ENCODE results near the gene KCNQ5. TPM values are rescaled to one million over a fixed set of nuclear protein-coding genes. Genes with fewer than 3 reads are reported as not detected.

The KCNQ5 gene
- total RNA-seq, 1 experiment from 2014 or later: 9.4 TPM

DNA sequence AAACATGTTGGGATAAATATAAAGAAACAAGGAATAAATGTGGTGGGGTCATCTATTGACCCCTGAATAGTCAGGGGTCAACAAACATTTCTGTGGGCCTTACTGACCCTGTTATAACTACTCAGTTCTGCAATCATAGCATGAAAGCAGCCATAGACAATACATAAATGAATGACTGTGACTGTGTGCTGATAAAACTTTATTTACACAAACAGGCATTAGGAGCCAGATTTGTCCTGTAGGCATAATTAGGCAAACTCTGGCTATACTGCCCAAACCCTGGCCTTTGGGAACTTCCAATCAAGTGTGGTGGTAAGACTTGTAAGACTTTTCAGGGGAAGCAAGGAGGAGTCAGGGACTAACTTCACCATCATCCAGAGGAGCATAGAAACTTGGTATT is 380.7 kb downstream of the KCNQ5 start:
- in situ Hi-C loops (cut with HindIII; ENCODE audit: low pct_unique_long_range_greater_than_20kb, low sequenced_read_pairs) (no loop called here), intact Hi-C loops (cut with micrococcal nuclease; ENCODE audit: unreplicated experiment) (no loop called here)
- BruUV-seq (replicated peaks): no TSS peak
- ATAC-seq: no peak
- H3K27me3 ChIP-seq (ENCODE audit: control insufficient read depth, insufficient read depth, low read length): no peaks in the 10 kb centered on the region
- H3K4me1 ChIP-seq (ENCODE audit: control insufficient read depth, insufficient read depth, low read length): no peaks in the 10 kb centered on the region
- CTCF ChIA-PET: no interaction called here
- no peaks in the 10 kb centered on the region for H3K36me3 ChIP-seq (ENCODE audit: control insufficient read depth, insufficient read depth, low read length)
- no peak for DNase-seq (ENCODE audit: low read depth, low spot score)
- POLR2A ChIA-PET: interaction anchor here (0.6 kb wide), 1 partner anchor 28 kb away, joined by 8 read pairs; no protein-coding TSS in a partner anchor
- H3K27ac ChIP-seq (ENCODE audit: low read length): no peak overlapping the region
- H3K9me3 ChIP-seq (ENCODE audit: control insufficient read depth, insufficient read depth, low read depth, low read length): no peaks in the 10 kb centered on the region
- no peak overlapping the region for H3K4me3 ChIP-seq (ENCODE audit: low read depth in 2 of 2, low read length in 2 of 2)
- TF ChIP-seq TCF7L2 (IDR thresholded peaks at IDR 0.05; ENCODE audit: low read depth, low read length) (no peak), SIN3A (IDR thresholded peaks at IDR 0.05; ENCODE audit: borderline replicate concordance, insufficient read depth, low read depth, low read length) (no peak), POLR2AphosphoS5 (IDR thresholded peaks at IDR 0.05; ENCODE audit: low read depth, low read length) (no peak)
- TF ChIP-seq, protein P1, sequence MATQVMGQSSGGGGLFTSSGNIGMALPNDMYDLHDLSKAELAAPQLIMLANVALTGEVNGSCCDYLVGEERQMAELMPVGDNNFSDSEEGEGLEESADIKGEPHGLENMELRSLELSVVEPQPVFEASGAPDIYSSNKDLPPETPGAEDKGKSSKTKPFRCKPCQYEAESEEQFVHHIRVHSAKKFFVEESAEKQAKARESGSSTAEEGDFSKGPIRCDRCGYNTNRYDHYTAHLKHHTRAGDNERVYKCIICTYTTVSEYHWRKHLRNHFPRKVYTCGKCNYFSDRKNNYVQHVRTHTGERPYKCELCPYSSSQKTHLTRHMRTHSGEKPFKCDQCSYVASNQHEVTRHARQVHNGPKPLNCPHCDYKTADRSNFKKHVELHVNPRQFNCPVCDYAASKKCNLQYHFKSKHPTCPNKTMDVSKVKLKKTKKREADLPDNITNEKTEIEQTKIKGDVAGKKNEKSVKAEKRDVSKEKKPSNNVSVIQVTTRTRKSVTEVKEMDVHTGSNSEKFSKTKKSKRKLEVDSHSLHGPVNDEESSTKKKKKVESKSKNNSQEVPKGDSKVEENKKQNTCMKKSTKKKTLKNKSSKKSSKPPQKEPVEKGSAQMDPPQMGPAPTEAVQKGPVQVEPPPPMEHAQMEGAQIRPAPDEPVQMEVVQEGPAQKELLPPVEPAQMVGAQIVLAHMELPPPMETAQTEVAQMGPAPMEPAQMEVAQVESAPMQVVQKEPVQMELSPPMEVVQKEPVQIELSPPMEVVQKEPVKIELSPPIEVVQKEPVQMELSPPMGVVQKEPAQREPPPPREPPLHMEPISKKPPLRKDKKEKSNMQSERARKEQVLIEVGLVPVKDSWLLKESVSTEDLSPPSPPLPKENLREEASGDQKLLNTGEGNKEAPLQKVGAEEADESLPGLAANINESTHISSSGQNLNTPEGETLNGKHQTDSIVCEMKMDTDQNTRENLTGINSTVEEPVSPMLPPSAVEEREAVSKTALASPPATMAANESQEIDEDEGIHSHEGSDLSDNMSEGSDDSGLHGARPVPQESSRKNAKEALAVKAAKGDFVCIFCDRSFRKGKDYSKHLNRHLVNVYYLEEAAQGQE (IDR thresholded peaks at IDR 0.05; ENCODE audit: insufficient read depth in 1 of 2, low read depth in 2 of 2, low read length in 1 of 2): no peak
- TF ChIP-seq, protein P2, sequence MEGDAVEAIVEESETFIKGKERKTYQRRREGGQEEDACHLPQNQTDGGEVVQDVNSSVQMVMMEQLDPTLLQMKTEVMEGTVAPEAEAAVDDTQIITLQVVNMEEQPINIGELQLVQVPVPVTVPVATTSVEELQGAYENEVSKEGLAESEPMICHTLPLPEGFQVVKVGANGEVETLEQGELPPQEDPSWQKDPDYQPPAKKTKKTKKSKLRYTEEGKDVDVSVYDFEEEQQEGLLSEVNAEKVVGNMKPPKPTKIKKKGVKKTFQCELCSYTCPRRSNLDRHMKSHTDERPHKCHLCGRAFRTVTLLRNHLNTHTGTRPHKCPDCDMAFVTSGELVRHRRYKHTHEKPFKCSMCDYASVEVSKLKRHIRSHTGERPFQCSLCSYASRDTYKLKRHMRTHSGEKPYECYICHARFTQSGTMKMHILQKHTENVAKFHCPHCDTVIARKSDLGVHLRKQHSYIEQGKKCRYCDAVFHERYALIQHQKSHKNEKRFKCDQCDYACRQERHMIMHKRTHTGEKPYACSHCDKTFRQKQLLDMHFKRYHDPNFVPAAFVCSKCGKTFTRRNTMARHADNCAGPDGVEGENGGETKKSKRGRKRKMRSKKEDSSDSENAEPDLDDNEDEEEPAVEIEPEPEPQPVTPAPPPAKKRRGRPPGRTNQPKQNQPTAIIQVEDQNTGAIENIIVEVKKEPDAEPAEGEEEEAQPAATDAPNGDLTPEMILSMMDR (IDR thresholded peaks at IDR 0.05): no peak

DNA sequence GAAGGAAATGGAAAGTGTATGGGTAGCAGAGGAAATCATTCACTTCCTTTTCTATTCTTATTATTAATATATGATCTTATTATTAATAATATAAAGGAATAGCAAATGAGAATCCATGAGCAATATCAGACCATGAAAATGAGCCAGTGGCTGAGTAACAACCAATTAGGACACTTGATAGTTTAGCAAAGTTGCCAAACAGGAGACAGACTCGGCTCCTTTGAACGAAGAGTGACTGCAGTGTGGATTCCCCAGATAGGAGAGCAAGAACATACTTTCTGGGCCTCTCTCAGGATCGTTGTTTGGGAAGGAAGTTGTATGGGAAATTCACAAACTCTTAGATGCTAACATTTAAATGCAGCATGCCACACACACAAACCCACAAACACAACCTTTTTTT is 381.4 kb downstream of the KCNQ5 start:
- DNase-seq (ENCODE audit: low read depth, low spot score) (no peak), ATAC-seq (no peak)
- in situ Hi-C loops (cut with HindIII; ENCODE audit: low pct_unique_long_range_greater_than_20kb, low sequenced_read_pairs) (no loop called here), intact Hi-C loops (cut with micrococcal nuclease; ENCODE audit: unreplicated experiment) (no loop called here)
- BruUV-seq (replicated peaks): no TSS peak
- ChIA-PET CTCF (no interaction called here), POLR2A (interaction anchor here (0.6 kb wide), 1 partner anchor 29 kb away, joined by 8 read pairs; no protein-coding TSS in a partner anchor)
- TF ChIP-seq, protein P2 (IDR thresholded peaks at IDR 0.05): no peak
- TF ChIP-seq, protein P1 (IDR thresholded peaks at IDR 0.05; ENCODE audit: insufficient read depth in 1 of 2, low read depth in 2 of 2, low read length in 1 of 2): no peak
- TF ChIP-seq TCF7L2 (IDR thresholded peaks at IDR 0.05; ENCODE audit: low read depth, low read length) (no peak), POLR2AphosphoS5 (IDR thresholded peaks at IDR 0.05; ENCODE audit: low read depth, low read length) (no peak), SIN3A (IDR thresholded peaks at IDR 0.05; ENCODE audit: borderline replicate concordance, insufficient read depth, low read depth, low read length) (no peak)
- Histone ChIP-seq H3K27me3 (ENCODE audit: control insufficient read depth, insufficient read depth, low read length) (no peaks in the 10 kb centered on the region), H3K4me1 (ENCODE audit: control insufficient read depth, insufficient read depth, low read length) (no peaks in the 10 kb centered on the region), H3K9me3 (ENCODE audit: control insufficient read depth, insufficient read depth, low read depth, low read length) (0 out of 2 replicates have a peak, but pooled peaks cover 4% of the 10 kb centered on the region), H3K4me3 (ENCODE audit: low read depth in 2 of 2, low read length in 2 of 2) (no peak overlapping the region), H3K36me3 (ENCODE audit: control insufficient read depth, insufficient read depth, low read length) (no peaks in the 10 kb centered on the region), H3K27ac (ENCODE audit: low read length) (no peak overlapping the region)

All from Panc1 (cell line).